Measurements from ENCODE around the gene ASAP3.
"Not testable (repeated sequence)": the region's sequence is repeated elsewhere in the genome, so short reads cannot be mapped to it uniquely, and the experiment has no call there.

The ASAP3 gene

DNA sequence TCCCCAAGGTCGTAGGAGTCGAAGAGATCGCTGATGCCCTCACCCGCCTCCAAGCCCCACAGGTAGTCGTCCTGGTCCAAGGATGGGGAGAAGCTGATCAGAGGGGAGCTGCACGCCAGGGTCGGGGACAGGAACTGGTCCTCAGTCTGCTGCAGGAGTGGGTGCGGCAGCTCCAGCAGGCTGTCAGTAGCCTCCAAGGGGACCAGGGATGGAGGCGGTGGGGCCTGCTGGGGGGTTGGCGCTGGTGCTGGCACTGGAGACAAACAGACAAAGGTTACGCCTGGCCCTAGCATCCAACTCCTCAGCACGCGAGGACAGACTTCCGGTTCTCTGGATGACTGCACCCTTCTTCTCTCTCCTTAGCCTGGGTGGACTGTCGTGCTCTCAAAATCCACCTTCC is 25.9 kb upstream of the ASAP3 start:
- TF ChIP-seq, protein P1, sequence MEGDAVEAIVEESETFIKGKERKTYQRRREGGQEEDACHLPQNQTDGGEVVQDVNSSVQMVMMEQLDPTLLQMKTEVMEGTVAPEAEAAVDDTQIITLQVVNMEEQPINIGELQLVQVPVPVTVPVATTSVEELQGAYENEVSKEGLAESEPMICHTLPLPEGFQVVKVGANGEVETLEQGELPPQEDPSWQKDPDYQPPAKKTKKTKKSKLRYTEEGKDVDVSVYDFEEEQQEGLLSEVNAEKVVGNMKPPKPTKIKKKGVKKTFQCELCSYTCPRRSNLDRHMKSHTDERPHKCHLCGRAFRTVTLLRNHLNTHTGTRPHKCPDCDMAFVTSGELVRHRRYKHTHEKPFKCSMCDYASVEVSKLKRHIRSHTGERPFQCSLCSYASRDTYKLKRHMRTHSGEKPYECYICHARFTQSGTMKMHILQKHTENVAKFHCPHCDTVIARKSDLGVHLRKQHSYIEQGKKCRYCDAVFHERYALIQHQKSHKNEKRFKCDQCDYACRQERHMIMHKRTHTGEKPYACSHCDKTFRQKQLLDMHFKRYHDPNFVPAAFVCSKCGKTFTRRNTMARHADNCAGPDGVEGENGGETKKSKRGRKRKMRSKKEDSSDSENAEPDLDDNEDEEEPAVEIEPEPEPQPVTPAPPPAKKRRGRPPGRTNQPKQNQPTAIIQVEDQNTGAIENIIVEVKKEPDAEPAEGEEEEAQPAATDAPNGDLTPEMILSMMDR (IDR thresholded peaks at IDR 0.05) = no peak
- TF ChIP-seq ZFX (IDR thresholded peaks at IDR 0.05; ENCODE audit: borderline replicate concordance) = no peak
- no peak overlapping the region for H3K27ac ChIP-seq

DNA sequence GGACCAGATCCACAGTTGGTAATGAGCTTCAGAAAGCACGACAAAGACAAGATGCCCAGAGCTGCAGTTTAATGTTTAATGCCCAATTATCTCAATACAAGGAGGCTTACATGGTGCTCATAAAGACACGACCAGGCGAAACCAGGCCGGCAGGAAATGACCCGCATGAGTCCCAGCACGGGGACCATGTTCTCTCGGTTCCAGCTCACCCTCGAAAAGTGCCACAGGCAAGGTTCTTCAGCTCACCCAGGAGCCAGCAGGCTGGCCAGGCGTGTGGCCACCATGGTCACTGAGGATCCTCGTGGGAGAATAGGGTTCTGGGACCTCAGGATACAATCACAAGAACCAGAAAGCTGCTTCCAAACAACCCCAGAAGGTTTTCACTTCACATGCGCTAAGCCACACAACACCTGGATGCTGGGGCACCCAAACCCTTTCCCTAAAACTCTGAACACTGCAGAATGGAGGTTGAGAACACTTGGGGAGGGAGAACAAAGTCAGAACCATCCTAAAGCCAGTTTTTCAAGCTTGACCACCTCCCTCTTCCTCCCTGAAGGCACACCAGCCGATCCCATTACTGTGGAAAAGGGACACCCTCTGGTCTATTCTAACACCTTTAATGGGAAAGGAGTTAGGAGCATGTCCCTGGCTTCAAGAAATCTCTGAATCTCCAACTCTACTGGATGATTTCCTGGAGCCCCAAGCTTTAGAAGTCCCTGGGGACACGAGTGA is 22.6 kb upstream of the ASAP3 start:
- TF ChIP-seq, protein P1 (IDR thresholded peaks at IDR 0.05) = no peak
- no peak for TF ChIP-seq ZFX (IDR thresholded peaks at IDR 0.05; ENCODE audit: borderline replicate concordance)
- H3K27ac ChIP-seq = peak overlapping the region; percentile 40

DNA sequence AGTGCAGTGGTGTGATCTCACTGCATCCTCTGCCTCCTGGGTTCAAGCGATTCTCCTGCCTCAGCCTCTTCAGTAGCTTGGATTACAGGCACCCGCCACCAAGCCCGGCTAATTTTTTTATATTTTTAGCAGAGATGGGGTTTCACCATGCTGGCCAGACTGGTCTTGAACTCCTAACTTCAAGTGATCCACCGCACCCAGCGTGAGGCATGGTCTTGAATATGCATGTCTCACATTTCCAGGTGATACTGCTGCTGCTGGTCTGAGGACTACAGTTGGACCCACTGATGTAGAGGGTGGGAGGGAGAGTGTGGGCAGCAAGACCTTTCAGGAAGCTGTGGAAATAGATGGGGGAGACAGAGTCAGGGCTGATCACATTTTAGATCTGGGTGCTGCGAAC is 21.9 kb upstream of the ASAP3 start:
- TF ChIP-seq ZFX (IDR thresholded peaks at IDR 0.05; ENCODE audit: borderline replicate concordance) = no peak
- TF ChIP-seq, protein P1 (IDR thresholded peaks at IDR 0.05) = no peak
- H3K27ac ChIP-seq = 0 out of 2 replicates have a peak overlapping the region, but pooled peaks have one; percentile 40

DNA sequence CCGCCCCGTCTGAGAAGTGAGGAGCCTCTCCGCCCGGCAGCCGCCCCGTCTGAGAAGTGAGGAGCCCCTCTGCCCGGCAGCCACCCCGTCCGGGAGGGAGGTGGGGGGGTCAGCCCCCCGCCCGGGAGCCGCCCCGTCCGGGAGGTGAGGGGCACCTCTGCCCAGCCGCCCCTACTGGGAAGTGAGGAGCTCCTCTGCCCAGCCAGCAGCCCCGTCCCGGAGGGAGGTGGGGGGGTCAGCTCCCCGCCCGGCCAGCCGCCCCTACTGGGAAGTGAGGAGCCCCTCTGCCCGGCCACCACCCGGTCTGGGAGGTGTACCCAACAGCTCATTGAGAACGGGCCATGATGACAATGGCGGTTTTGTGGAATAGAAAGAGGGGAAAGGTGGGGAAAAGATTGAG is 20.2 kb upstream of the ASAP3 start:
- not testable (repeated sequence) for H3K27ac ChIP-seq

DNA sequence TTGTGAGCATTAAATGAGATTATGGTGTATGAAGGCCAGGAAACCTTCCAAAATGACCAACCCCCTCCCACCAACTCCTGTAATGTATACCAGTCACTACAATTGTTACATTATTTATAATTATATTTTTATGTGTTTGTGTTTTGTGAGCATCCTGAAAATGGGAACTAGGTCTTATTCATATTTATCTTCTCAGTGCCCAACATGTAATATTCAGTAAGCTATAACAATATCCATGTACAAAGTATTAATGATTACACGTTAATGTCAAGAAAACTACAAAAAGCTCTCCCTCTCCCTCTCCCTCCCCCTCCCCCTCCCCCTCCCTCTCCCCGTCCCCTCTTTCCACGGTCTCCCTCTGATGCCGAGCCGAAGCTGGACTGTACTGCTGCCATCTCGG is 19.0 kb upstream of the ASAP3 start:
- no peak overlapping the region for H3K27ac ChIP-seq
- no peak for TF ChIP-seq ZFX (IDR thresholded peaks at IDR 0.05; ENCODE audit: borderline replicate concordance)
- TF ChIP-seq, protein P1 (IDR thresholded peaks at IDR 0.05) = no peak

DNA sequence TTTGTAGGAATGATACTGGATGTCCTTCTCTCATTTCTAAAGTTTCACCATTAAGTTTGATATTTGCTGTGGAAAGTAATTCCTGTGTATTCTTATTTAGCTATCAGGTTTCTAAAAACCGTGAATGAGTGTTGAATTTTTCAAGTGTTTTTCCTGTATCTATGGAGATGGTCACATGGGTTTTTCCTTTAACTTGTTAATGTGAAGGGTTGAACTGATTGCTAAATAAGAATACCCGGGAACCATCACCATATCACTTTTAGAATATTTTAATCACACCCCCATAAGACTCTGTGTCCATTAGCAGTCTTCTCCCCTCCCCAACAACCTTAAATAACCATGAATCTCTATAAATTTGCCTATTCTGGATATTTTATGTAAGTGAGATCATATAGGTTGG is 16.5 kb upstream of the ASAP3 start:
- no peak for TF ChIP-seq ZFX (IDR thresholded peaks at IDR 0.05; ENCODE audit: borderline replicate concordance)
- TF ChIP-seq, protein P1 (IDR thresholded peaks at IDR 0.05) = no peak
- H3K27ac ChIP-seq = no peak overlapping the region

DNA sequence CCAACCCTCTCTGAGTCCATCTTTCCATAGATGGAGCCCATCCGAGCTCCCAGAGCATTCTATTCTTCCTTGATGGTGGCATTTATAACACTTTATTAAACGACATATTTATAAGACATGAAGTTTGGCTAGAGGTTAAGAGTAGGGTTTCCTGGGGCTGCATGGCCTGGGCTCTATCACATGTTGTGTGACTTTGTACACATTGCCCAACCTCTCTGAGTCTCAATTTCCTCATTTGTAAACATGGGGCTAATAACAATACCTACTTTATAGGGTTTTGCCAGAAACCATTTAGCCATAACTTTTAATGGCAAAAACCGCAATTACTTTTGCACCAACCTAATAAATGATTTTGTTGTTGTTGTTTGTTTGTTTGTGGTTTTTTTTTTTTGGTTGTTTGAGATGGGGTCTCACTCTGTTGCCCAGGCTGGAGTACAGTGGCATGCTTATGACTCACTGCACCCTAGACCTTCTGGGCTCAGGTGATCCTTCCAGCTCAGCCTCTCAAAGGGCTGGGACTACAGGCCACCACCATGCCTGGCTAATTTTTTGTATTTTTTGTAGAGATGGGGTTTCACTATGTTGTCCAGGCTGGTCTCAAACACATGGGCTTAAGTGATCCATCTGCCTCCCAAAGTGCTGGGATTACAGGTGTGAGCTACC is 13.9 kb upstream of the ASAP3 start:
- H3K27ac ChIP-seq = no peak overlapping the region
- TF ChIP-seq, protein P1 (IDR thresholded peaks at IDR 0.05) = no peak
- no peak for TF ChIP-seq ZFX (IDR thresholded peaks at IDR 0.05; ENCODE audit: borderline replicate concordance)
